UCSD-AML1 (cell line): ENCODE measurements around the gene ACAP3.

Experiments used
- DNase-seq: peaks from one replicate; lab custom pipeline; 2025; ENCODE audit not compliant: unreplicated experiment; lab: John Stamatoyannopoulos, UW

ACAP3 gene, protein sequence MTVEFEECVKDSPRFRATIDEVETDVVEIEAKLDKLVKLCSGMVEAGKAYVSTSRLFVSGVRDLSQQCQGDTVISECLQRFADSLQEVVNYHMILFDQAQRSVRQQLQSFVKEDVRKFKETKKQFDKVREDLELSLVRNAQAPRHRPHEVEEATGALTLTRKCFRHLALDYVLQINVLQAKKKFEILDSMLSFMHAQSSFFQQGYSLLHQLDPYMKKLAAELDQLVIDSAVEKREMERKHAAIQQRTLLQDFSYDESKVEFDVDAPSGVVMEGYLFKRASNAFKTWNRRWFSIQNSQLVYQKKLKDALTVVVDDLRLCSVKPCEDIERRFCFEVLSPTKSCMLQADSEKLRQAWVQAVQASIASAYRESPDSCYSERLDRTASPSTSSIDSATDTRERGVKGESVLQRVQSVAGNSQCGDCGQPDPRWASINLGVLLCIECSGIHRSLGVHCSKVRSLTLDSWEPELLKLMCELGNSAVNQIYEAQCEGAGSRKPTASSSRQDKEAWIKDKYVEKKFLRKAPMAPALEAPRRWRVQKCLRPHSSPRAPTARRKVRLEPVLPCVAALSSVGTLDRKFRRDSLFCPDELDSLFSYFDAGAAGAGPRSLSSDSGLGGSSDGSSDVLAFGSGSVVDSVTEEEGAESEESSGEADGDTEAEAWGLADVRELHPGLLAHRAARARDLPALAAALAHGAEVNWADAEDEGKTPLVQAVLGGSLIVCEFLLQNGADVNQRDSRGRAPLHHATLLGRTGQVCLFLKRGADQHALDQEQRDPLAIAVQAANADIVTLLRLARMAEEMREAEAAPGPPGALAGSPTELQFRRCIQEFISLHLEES

DNA sequence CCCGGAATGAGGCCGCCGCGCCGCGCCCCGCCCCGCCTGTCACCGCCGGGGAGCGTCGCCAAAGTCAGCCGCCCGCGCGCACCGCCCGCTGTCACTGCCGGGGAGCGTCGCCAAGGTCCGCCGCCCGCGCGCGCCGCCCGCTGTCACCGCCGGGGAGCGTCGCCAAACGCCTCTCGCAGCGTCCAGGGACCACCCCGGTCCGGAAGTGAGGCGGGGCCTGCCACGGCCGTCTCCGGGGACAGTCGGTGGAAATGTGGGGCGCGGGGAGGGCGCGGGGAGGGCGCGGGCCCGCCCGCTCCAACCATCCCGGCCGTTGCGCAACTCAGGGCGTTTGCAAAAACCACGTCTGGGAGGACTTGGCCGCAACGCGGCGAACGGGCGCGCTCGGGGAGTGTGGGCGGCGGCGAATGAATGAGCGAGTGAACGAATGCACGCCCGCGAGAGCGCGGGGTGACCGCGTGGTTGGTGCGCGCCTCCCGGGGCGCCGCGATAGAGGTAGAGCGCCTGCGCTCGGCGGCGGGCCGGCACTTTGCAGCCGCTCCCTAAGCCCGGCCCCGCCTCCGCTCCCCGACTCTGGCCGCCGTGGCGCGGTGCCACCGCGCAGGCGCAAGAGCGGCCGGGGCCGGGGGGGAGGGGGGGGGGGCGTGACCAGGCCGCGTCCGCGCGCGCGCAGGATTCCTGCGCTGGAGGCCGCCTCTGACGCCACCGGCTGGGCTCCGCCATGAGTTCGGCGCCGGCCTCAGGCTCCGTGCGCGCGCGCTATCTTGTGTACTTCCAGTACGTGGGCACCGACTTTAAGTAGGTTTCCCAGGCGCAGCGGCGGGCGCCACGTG is at the start of gene ACAP3, which contains the start of gene PUSL1:
Gene ACAP3 (minus strand): TSS at position 8 of the 833 bp plus-strand sequence. CDS start 115 bp downstream, outside the sequence.
Gene PUSL1 (plus strand): TSS at position 675 of the 833 bp plus-strand sequence. CDS start 47 bp downstream, at position 722.
- DNase-seq, result peak; percentile 93

DNA sequence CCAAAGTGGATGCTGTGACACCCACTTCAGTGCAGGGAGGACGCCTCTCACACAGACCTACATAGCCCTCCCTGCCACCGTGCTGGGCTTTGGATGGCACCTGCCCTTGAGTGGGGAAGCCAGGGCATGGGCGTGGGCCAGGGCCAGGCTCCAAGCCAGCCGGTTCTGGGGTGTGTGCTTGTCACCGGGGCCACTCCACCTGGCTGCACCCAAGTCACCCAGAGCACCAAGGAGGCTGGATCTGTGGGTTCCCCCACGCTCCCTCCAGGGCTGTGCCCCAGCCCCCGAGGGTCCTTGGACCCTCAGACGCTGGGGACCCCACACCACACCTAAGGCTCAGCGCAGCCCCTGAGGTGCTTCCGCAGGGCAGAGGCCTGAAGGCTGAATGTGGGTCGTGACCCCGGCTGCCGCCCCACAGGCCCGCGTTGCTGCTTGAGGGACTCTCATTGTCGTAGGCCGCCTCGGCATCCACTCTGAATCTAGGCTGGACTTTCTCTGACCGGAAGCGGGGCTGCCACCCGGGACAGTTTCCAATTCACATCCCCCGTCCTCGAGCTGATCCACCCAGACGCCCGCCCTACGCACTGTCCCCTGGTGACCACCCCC is 49.2 kb upstream of the ACAP3 start:
- no peak for DNase-seq

DNA sequence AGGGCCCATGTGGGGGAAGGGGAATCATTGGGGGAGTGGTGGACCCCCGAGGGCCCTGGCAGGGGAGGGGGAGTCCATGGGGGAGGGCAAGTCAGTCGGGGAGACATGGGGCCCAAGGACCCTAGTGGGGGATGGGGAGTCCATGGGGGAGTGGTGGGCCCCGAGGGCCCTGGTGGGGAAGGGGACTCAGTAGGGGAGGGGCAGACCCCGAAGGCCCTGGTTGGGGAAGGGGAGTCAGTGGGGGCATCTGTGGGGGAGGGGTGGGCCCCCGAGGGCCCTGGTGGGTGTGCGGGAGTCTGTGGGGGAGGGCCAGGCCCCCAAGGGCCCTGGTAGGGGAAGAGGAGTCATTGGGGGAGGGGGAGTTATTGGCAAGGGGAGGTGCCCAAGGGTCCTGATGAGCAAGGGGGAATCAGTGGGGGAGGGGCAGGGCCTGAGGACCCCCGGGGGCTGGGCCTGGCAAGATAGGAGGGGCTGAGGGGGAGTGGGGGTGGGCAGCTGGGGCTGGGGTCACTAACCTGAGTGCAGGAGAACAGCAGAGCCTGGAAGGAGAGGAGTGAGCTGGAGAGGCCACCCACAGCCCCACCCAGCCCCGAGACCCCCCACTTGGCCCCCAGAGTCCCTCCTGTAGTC is 48.6 kb upstream of the ACAP3 start:
- DNase-seq, result no peak

DNA sequence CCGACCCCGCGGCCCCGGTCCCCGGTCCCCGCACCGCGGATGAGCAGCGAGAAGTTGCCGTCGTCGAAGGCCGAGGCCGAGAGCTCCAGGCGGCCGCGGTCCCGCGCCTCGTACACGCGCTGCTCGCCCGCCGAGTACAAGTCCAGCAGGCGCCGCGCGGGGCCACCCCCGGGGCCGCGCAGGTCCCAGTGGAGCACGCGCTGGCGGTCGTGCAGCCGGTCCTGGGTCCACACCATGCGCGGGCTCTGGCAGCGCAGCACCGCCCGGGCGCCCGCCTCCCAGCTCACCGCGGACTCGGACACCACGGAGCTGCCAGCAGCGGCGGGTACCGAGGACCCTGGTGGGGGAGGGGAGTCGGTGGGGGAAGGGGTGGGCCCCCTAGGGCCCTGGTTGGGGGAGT is 47.7 kb upstream of the ACAP3 start:
- no peak for DNase-seq

DNA sequence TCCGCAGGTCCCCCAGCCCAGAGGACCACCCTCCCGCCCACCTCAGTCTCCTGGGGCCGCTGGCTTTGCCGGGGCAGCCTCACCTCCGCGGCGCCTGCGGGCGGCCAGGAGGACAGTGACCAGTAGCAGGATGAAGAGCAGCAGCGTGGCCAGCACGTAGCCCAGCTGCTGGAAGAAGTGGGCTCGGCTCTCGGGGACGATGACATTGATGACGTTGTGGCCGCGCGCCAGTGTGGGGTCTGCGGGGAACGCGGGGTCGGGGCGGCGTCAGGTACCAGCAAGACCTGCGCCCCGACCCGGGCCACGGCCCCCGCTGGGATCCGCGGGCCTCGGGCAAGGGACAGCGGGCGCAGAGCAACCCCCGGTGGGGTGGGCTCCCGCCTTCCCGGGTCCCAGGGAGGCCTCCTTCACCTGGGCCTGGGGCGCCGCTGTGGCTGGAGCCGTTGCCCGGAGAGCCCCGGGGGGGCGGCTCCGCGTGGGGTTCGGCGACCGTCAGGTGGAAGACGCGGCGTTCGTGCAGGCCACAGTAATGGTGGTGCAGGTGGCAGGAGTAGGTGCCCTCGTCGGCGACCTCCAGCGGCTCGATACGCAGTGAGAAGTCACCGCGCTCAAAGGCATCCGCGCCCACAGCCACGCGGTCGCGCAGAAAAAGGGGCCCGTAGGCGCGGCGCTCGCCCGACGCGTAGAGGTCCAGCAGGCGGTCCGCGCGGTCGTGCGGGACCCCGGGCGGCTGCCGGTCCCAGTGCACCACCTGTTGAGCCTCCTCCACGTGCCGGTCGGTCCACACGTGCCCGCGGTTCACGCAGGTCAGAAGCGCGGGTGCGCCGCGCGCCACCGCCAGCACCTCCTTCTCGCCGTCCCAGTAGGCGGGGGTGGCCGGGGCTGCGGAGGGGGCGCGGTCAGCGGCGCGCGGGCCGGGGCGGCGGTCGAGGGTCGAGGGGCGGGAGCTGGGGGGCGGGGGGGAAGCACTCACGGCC is 46.8 kb upstream of the ACAP3 start:
- DNase-seq, result no peak

DNA sequence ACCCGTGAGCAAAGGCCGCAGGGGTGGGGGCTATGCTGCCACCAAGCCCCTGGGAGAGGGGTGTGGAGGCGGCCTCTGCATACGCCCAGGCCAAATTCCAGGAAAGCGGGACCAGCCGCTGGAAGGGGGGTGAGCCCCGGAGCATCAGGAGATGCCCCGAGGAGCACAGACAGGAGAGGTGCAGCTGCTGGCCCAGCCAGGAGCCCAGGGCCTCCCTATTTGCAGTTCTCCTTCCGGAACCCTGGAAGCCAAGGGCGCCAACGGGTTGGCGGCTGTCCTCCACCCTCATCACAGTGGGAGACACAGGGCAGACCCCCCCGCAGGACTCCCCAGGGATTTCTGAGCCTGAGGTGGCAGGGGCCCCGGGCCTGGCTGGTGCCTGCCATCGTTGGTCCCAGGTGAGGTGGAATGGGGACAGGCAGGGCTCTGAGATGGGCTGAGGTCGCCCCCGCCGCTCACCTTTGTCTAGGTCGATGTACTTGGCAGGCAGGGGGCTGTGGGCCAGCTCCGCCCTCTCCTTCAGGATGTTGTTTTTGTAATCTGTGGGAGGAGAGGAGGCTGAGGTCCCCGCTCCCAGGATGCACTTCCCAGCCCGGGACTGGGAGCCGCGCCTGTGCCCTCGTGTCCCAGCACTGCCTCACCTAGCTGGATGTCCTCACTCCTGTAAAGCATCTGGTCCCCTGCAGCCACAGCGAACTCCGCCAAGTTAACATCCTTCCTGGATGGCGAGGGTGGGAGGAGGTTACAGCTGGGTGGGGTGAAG is 45.8 kb upstream of the ACAP3 start:
- DNase-seq, result no peak

DNA sequence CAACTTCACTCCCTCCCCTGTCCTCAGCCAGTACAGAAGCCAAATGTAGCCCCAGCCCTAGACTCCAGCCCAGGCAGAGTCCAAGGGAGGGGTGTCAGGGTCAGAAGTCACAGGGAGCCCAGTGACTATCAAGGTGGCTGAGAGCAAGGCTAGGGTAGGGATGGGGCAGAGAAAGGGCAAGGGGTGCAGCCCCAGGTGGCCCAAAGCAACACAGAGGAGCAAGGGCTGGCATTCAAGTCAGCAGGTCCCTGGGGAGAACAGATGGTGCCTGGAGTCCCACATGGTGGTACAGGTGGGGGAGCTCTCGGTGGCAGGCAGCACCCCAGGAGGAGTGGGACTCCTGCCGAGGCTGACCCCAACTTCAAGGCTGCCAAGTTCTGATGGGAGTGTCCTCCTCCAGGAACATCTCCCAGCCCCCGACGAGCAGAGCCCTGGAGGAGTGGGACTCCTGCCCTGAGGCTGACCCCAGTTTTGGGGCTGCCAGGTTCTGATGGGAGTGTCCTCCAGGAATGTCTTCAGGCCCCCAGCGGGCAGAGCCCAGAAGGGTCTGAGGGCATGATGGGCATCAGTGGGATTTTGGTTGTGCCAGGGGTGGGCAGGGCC is 45.2 kb upstream of the ACAP3 start:
- DNase-seq, result no peak

DNA sequence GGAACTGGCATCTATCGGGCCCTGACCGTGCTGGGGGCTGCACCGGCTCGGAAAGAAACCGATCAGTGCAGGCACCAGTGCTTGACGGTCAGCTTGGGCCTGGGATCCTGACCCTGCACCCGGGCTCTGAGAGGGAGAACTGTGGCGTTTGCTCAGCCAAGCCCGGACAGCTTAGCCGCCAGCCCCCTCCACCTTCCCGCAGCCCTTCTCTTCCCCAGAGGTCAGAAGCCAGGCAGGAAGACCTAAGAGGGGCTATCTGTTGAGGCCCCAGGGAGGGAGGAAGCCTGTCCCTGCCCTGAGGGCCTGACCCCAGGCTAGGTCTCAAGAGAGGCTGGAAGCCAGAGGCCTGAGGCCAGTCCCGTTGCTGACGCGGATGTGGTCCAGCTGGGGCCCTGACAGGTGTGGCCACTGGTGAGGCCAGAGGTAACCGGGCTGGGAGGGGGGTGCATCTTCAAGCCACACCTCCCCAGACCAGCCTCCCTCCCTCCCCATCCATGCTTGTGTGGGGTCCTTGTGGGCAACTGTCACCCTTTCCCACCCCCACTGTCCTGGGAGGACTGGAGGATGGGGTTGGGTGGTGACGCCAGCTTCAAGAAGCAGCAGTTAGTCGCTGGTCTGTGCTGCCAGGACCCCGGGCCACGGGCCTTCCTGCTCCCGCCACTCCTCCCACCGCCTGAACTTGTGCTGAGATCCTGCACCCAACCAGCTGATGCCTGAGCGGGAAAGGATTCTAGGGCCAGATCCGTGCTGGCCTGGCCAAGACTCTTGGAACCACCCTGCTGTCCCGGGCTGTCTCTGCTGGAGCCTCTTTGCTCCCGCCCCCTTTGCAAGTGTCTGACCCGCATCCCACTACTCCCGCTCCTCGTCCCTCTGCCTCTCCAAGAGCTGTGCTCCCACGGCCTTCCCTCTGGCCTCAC is 44.0 kb upstream of the ACAP3 start:
- no peak for DNase-seq

DNA sequence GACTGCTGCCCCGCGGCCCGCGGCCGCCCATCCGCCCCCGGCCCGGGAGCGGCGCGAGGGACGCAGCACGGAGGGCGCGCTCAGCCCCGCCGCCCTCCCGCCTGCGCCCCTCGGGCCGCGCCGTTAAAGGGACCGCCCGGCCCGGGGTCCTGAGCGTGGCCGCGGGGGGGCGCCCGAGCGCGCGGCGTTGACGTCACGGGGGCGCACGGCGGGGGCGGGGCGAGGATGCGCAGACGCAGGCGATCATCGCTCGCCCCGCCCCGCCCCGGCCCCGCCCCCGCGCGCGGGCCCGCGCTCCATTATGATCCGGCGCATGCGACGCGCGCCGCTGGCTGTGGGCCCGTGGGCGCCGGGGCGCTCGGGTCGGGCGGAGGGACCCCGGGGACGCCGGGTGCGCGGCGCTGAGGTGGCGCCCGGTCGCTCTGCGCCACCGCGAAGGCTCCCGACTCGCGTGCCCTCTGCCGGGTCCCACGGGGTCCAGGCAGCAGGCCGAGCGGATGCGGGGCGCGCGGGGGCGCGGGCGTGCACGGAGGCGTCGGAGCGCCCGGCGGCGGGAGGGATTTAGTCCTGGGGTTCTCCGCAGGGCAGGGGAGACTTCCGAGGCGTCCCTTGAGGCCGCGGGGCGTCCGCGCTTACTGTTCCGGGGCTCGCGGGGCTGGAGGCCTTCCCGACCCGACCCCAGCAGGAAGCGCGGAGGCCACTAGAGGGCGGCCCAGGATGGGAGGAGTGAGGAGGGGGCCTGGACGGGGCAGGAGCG is 41.7 kb upstream of the ACAP3 start, which contains the start of gene DVL1:
Gene DVL1 (minus strand): TSS at position 163 of the 757 bp plus-strand sequence. CDS start 353 bp downstream, outside the sequence.
- peak; percentile 78 for DNase-seq

DNA sequence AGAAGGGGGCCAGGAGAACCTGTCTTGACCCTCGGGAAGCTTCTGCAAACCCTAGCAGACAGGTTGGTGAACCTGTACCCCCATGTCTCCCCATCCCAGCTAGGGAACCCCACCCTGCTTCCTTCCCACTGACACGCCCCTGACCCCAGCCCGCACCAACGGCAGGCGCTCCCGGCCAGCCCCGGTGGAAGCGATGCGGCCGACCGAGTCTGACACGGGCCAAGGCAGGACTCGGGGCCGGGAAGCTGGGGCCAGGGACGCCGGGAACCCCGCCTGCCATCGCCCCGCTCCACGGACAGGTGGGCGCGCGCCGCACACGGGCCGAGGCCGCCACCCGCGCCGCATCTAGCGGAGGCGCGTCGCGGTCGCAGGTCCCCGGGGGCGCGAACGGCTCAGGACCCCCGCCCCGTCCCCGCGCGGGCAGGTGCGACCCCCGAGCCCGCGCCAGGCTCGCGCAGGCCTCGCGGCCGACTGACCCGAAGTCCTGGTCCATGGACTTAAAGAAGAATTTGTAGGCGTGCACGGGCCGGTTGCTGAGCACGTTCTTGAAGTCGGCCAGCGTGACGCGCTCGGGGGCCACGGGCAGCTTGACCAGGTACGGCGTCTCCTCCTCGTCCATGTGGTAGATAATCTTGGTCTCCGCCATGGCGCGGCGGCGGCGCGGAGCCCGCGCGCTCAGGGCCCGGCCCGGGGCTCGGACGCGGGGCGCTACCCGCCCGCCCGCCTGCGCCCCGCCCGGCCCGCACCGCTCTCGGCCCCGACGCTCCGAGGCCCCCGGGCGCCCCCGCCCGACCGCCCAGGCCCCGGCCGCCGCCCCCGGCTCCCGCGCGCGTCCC is 40.9 kb upstream of the ACAP3 start:
- DNase-seq, result no peak

DNA sequence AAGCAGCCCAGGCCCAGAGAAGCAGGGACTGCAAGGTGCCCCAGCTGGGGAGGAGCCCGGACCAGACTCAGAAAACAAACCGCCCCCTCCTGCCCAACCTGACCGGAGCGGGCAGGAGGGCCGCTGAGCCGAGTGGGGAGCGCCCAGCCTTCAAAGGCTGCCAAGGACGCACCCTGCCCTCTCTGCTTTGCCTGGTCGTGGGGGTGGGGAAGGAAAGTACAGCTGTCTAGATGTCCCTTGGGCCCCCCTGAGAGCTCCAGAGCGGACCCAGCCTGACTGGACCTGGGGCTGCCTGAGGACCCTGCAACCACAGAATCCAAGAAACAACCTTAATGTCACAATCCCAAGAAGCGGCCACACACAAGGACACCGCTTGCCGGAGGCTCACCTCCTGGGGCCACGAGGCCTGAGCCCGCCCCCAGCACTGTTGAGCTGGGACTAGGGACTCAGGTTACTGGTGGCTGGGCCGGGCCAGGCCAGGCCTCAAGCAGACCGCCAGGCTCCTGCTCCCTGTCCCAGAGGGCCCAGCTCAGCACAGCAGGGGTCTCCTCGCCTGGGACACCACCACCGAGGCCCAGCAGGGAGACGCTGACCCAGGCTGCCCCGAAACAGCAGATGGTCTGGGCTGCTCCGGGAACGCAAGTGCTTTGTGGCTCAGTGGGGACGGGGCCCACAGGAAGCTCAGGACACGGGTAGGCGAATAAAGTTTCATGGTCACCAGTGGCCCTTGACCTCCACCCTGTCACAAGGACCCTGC is 40.1 kb upstream of the ACAP3 start:
- DNase-seq, result no peak

DNA sequence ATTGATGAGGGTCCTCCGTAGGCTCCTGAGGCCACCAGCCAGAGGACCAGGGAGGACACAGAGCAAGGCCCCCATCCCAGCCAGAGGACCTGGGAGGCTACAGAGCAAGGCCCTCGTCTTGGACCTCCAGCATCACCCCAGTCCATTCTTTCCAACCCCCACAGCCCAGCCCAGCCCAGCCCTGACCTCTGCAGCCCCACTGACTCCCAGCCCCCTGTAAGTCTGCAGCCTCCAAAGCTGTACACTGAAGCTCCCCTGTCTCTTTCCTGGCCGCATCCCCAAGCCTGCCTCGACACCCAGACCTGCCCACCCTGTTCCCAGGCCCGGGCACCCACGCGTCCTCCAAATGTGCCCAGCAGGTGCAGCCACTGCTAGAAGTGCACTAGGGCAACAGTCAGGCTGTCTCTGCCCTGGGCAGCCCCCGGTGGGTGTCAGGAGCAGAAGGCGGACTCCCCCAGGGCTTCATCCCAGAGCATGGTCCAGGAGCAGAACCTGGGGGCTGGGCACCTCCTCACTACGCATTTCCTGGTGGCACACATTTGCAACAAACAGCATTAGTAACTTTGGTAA is 39.4 kb upstream of the ACAP3 start:
- no peak for DNase-seq

DNA sequence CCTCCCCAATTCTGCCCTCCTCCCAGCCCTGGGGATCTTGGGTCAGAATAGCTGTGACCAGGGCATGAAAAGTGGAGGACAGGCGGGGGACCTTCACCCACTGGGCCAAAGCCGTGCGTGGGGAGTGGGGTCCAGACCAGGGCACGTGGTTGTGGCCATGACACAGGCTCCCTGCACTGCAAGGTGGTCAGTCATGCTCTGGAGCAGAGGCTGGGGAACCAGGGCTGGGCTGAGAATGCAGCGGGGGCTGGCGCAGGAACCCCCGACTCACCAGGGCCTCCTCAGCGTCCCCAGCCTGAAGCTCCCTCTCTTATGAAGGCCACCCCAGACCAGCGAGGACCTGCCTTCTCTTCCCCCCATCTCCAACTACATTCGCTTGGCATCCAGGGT is 38.8 kb upstream of the ACAP3 start:
- DNase-seq, result no peak

DNA sequence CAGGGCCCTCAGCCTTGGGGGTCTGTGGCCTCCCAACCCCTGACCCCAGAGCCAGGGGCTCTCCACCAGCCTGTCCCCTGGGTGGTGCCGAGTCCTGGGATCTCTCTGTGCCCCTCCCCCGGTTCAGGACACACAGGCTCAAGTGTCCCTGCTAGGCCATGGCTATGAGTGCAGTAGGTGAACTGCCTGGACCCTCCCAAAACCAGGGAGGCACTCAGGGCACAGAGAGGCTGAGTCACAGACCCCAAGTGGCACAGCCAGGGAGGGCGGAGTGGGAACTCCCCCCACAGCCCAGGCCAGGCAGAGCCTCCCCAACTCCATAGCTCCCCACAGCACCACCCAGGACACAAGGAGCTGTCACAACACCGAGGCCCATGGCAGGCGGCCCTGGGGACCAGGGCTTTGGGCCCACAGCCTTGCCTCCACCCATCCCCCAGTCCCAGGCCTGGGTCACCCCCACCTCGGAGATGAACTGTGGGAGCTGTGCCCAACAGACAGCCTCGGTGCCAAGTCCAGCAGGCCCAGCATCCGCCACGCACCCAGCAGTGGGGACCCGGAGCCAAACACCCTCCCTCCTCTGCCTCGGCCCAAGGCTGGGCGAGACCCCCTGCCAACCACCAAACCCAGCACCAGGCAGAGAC is 38.2 kb upstream of the ACAP3 start:
- DNase-seq, result no peak
